Measurements from ENCODE around the gene SRSF2. TPM values are rescaled to one million over a fixed set of nuclear protein-coding genes. Genes with fewer than 3 reads are reported as not detected.
A peak's percentile ranks its signal among the peaks of the same experiment; 100 is the strongest.

SRSF2 gene
- polyA plus RNA-seq, 4 donors = 113 to 233 (median 157) TPM

DNA sequence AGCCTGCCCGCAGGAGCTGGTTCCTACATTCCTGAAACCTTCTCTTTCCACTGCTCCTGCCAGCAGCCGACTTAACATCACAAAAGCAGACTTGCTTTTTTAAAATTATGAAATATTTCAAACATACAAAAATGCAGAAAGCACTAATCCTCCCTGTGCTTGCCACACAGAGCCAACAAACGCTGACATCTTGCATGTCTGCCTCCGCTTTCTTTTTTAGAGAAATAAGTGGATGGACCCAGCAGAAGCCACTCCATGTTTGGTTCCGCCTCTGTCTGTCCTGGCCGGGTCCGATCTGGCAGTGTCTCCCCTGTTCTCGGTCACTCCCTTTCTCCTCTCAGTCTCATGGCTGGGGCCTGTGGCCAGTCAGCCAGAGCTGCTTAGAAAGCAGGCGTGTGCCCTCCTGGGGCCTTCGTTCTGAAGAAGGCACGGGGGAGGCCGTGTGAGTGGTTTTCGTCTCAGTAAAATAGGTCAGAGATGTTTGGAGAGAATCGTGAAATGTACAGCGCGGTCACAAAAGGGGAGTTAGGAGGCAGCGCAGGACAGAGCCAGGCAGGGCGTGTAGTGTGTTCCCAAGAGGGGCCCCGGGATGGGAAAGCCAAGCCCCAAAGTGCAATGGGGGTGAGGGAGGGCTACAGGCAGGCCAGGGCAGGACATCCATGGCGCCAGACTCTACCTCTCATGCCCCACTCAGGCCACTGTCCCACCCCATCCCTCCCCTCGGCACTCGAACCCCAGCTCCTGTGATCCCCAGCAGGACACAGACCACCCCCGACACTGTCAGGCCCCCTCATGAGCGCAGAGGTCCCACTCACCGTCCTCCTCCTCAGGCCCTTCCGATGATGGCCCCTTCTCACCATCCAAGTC, 49.6 kb downstream of the SRSF2 start:
- Histone ChIP-seq H3K4me1 (ENCODE audit: control insufficient read depth in 3 of 3, insufficient read depth in 2 of 3, low read depth in 1 of 3, low read length in 2 of 3) (peaks cover 0 to 19% (median 0%) of the 10 kb centered on the region in 3 donors), H3K27ac (ENCODE audit: low read depth in 1 of 3, low read length in 2 of 3) (peak overlapping the region in 2 of 3 donors; percentile 23 to 61), H3K9me3 (ENCODE audit: control insufficient read depth in 2 of 2, insufficient read depth in 1 of 2, low read depth in 1 of 2, low read length in 1 of 2) (no peaks in the 10 kb centered on the region), H3K27me3 (ENCODE audit: control insufficient read depth in 3 of 3, insufficient read depth in 3 of 3, low read length in 3 of 3) (no peaks in the 10 kb centered on the region), H3K36me3 (ENCODE audit: control insufficient read depth in 3 of 3, insufficient read depth in 2 of 3, low read depth in 1 of 3, low read length in 3 of 3) (peaks cover 0 to 27% (median 0%) of the 10 kb centered on the region in 3 donors), H3K4me3 (ENCODE audit: low read depth in 1 of 3, low read length in 3 of 3) (no peak overlapping the region)
- 71 to 89% (median 86%) methylated on average over 23 to 26 of the region's 26 CpGs for WGBS, 3 donors
- no peak for DNase-seq
- FAIRE-seq = no peak

DNA sequence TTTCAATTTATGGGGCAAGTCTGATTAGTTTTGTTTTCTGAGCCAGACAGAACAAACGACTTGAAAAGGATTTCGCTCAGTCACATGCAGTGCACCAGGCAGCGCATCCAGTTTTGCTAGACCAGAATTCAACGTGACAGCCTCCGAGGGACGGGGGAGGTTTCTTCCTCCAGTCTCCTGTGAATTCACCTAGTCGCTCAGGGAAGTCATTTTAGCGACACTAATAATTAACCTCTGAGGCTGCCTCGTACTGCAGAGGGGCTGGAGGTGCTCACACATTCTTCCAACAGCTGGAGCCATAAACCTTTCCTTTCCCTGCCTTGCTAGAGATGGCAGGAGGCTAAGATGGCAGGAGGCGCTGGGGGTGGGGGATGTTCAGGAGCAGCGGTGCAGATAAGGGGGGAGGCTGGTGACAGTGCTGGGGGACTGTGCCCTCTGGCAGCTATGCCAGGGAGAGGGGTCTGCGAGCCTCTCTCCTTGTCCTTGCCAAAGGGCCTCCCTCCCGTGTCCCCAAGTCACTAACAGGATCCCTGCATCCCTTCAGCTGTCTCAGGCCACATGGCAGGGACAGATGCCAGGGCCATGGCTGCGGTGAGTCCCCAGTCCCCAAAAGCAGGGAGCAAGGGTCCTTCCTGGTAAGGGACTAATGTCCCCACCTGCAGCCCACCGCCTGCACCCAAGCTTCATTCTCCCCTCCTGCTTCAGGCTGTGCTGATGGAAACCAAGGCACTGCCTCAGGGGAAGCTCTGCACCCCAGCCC, 50.4 kb downstream of the SRSF2 start:
- no peak for FAIRE-seq
- Histone ChIP-seq H3K27me3 (ENCODE audit: control insufficient read depth in 3 of 3, insufficient read depth in 3 of 3, low read length in 3 of 3) (no peaks in the 10 kb centered on the region), H3K9me3 (ENCODE audit: control insufficient read depth in 2 of 2, insufficient read depth in 1 of 2, low read depth in 1 of 2, low read length in 1 of 2) (no peaks in the 10 kb centered on the region), H3K4me3 (ENCODE audit: low read depth in 1 of 3, low read length in 3 of 3) (no peak overlapping the region), H3K36me3 (ENCODE audit: control insufficient read depth in 3 of 3, insufficient read depth in 2 of 3, low read depth in 1 of 3, low read length in 3 of 3) (peaks cover 0 to 35% (median 0%) of the 10 kb centered on the region in 3 donors), H3K27ac (ENCODE audit: low read depth in 1 of 3, low read length in 2 of 3) (peak overlapping the region in 1 of 3 donors; percentile 0), H3K4me1 (ENCODE audit: control insufficient read depth in 3 of 3, insufficient read depth in 2 of 3, low read depth in 1 of 3, low read length in 2 of 3) (peaks cover 0 to 19% (median 0%) of the 10 kb centered on the region in 3 donors)
- 44 to 62% (median 52%) methylated on average over 14 to 15 of the region's 15 CpGs for WGBS, 3 donors
- peak in 1 of 2 donors; percentile 78 for DNase-seq

DNA sequence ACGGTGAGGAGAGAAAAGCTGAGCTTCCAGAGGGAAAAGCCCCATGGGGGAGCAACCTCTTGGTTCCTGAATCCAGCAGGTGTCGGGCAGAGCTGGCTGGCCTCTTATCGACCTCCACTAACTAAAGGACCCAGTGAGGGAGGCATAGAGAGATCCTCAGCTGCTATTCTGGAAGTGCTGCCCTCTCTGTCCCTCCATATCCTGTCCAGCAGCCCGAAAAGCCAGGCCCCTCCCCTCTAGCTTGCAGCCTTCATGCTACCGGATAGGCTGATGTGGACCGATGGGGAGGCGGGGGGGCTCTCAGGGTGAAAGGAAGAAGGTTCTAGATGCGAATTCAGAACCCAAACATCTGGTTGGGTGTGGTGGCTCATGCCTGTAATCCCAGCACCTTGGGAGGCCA, 51.3 kb downstream of the SRSF2 start:
- Histone ChIP-seq H3K9me3 (ENCODE audit: control insufficient read depth in 2 of 2, insufficient read depth in 1 of 2, low read depth in 1 of 2, low read length in 1 of 2) (no peaks in the 10 kb centered on the region), H3K27ac (ENCODE audit: low read depth in 1 of 3, low read length in 2 of 3) (no peak overlapping the region), H3K27me3 (ENCODE audit: control insufficient read depth in 3 of 3, insufficient read depth in 3 of 3, low read length in 3 of 3) (no peaks in the 10 kb centered on the region), H3K4me1 (ENCODE audit: control insufficient read depth in 3 of 3, insufficient read depth in 2 of 3, low read depth in 1 of 3, low read length in 2 of 3) (peaks cover 0 to 21% (median 0%) of the 10 kb centered on the region in 3 donors), H3K4me3 (ENCODE audit: low read depth in 1 of 3, low read length in 3 of 3) (no peak overlapping the region), H3K36me3 (ENCODE audit: control insufficient read depth in 3 of 3, insufficient read depth in 2 of 3, low read depth in 1 of 3, low read length in 3 of 3) (peaks cover 0 to 37% (median 0%) of the 10 kb centered on the region in 3 donors)
- DNase-seq (no peak), FAIRE-seq (no peak)
- WGBS, 3 donors = 81 to 93% (median 91%) methylated on average over 7 to 8 of the region's 8 CpGs

DNA sequence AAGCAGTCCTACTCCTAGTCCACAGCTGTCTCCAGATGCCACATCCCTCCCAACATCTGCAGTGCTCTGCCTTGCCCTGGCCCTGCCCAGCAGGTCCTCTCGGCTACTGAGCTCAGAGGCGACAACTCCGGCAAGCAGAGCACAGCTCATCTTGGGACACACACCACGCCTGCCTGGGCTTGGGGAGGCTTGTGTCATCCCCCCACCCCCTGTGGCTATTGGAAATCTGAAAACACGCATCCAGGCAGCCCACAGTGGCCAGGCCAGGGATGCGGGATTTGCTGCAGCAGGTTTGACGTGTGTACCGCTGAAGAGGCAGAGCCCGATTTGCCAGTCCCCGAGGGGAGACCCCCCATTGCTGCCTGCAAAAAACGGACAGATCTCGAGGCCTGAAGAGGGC, 51.8 kb downstream of the SRSF2 start:
- H3K4me1 ChIP-seq (ENCODE audit: control insufficient read depth in 3 of 3, insufficient read depth in 2 of 3, low read depth in 1 of 3, low read length in 2 of 3) = peaks cover 0 to 22% (median 0%) of the 10 kb centered on the region in 3 donors
- WGBS, 3 donors = 81 to 92% (median 87%) methylated on average over 12 of the region's 12 CpGs
- no peak for FAIRE-seq

DNA sequence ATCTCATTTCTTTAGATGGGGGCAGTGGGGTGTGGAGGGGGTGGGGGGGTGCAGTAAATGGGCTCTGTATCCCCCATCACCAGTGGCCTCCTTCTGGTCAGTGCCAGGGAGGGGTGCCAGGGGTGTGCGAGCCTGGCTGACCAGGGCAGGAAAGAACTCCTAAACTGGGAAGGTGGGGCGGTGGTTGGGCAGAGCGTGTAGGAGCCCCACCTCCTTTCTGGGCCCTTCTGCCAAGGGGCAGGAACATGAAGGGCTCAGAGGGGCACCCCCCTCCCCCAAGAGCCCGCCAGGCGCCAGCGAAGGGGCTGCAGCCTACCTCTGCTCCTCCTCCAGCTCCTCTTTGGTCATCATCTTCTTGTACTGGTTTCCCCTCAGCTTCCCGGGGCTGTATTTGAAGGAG, 52.4 kb downstream of the SRSF2 start:
- Histone ChIP-seq H3K9me3 (ENCODE audit: control insufficient read depth in 2 of 2, insufficient read depth in 1 of 2, low read depth in 1 of 2, low read length in 1 of 2) (no peaks in the 10 kb centered on the region), H3K36me3 (ENCODE audit: control insufficient read depth in 3 of 3, insufficient read depth in 2 of 3, low read depth in 1 of 3, low read length in 3 of 3) (peaks cover 0 to 37% (median 0%) of the 10 kb centered on the region in 3 donors), H3K4me3 (ENCODE audit: low read depth in 1 of 3, low read length in 3 of 3) (no peak overlapping the region), H3K27me3 (ENCODE audit: control insufficient read depth in 3 of 3, insufficient read depth in 3 of 3, low read length in 3 of 3) (no peaks in the 10 kb centered on the region), H3K27ac (ENCODE audit: low read depth in 1 of 3, low read length in 2 of 3) (no peak overlapping the region), H3K4me1 (ENCODE audit: control insufficient read depth in 3 of 3, insufficient read depth in 2 of 3, low read depth in 1 of 3, low read length in 2 of 3) (peaks cover 0 to 22% (median 0%) of the 10 kb centered on the region in 3 donors)
- no peak for FAIRE-seq
- DNase-seq = no peak
- WGBS, 3 donors = 84 to 94% (median 87%) methylated on average over 7 of the region's 7 CpGs

More for the DNA sequence above, 51.8 kb downstream of the SRSF2 start:
- no peak overlapping the region for H3K4me3 ChIP-seq (ENCODE audit: low read depth in 1 of 3, low read length in 3 of 3)
- no peak overlapping the region for H3K27ac ChIP-seq (ENCODE audit: low read depth in 1 of 3, low read length in 2 of 3)
- no peaks in the 10 kb centered on the region for H3K27me3 ChIP-seq (ENCODE audit: control insufficient read depth in 3 of 3, insufficient read depth in 3 of 3, low read length in 3 of 3)
- H3K36me3 ChIP-seq (ENCODE audit: control insufficient read depth in 3 of 3, insufficient read depth in 2 of 3, low read depth in 1 of 3, low read length in 3 of 3) = peaks cover 0 to 37% (median 0%) of the 10 kb centered on the region in 3 donors
- no peaks in the 10 kb centered on the region for H3K9me3 ChIP-seq (ENCODE audit: control insufficient read depth in 2 of 2, insufficient read depth in 1 of 2, low read depth in 1 of 2, low read length in 1 of 2)
- DNase-seq = no peak

Other genes with a start within 250 kb of the SRSF2 start
- gene RHBDF2, start 235.9 kb downstream of the SRSF2 start, polyA plus RNA-seq = 10 to 100 TPM in 2 of 4 donors, 1 to 10 TPM in 2; 2.0 to 43.2 (median 10.9) TPM
- gene CYGB, start 199.6 kb downstream of the SRSF2 start, polyA plus RNA-seq = 10 to 100 TPM in 3 of 4 donors, 1 to 10 TPM in 1; 1.1 to 35.4 (median 12.0) TPM
- 1 to 10 TPM in 3 of 4 donors, not detected in 1; 1.6 to 3.4 (median 2.2) TPM for gene PRCD, start 197.3 kb downstream of the SRSF2 start, polyA plus RNA-seq
- gene ST6GALNAC2, start 151.5 kb downstream of the SRSF2 start, polyA plus RNA-seq = 1 to 10 TPM in 3 of 4 donors, not detected in 1; 1.1 to 5.3 (median 2.7) TPM
- 100 to 1,000 TPM in 1 of 4 donors, 10 to 100 TPM in 3; 18.6 to 179 (median 78.2) TPM for gene ST6GALNAC1, start 93.6 kb downstream of the SRSF2 start, polyA plus RNA-seq
- 10 to 100 TPM in 3 of 4 donors, 1 to 10 TPM in 1; 3.1 to 40.1 (median 23.8) TPM for gene MXRA7, start 26.4 kb downstream of the SRSF2 start, polyA plus RNA-seq
- gene JMJD6, start 10.7 kb downstream of the SRSF2 start, polyA plus RNA-seq = 10 to 100 TPM; 24.2 to 56.6 (median 39.1) TPM
- 10 to 100 TPM; 28.8 to 41.8 (median 37.7) TPM for gene METTL23, start 10.5 kb downstream of the SRSF2 start, polyA plus RNA-seq
- 10 to 100 TPM in 3 of 4 donors, 1 to 10 TPM in 1; 8.3 to 28.4 (median 15.2) TPM for gene MFSD11, start 788 bp upstream of the SRSF2 start, polyA plus RNA-seq
- under 1 TPM in 2 of 4 donors, not detected in 2; 0.40 TPM for gene MGAT5B, start 131.1 kb upstream of the SRSF2 start, polyA plus RNA-seq